HCT116 (cell line): ENCODE results near the gene PITPNM1. TPM values are rescaled to one million over a fixed set of nuclear protein-coding genes. Genes with fewer than 3 reads are reported as not detected.

Experiments used
- ATAC-seq: fragments of 200-7000 bp; cut with Tn5 transposase; 2 replicates; pipeline ENCODE4 v1.9.1; 2020; ENCODE audit warnings: mild to moderate bottlenecking, moderate library complexity
- BruUV-seq: library from RNA; stranded (reverse); fragments of 400-500 nt; replicated peaks from 2 replicates; lab custom pipeline; 2021; lab: Mats Ljungman, UMichigan
- CTCF ChIA-PET: fragments of 300-600 bp; sonication (Branson Sonifier 250); formaldehyde crosslinking; loops from one replicate; lab custom pipeline; 2021; ENCODE audit warnings: antibody characterized with exemption; lab: Charles Lee
- POLR2A ChIA-PET: fragments of 300-600, 350-600 bp; sonication (Branson Sonifier 250); formaldehyde crosslinking; loops from one replicate; lab custom pipeline; 2021; ENCODE audit warnings: antibody characterized with exemption; lab: Charles Lee
- RAD21 ChIA-PET, 2 experiments: fragments of 300-600 bp; sonication (Branson Sonifier 250); formaldehyde crosslinking; loops; one replicate each; lab custom pipeline; 2023; ENCODE audit warnings: low total read pairs in 2 of 2; ENCODE audit not compliant: uncharacterized antibody in 2 of 2, unreplicated experiment in 2 of 2, low non-redundant PET in 1 of 2; lab: Charles Lee
- DNase-seq: peaks from one replicate; pipeline ENCODE4 v3.0.0-alpha.2; 2010; ENCODE audit warnings: low read depth, low spot score
- H2AFZ ChIP-seq: fragments of 200-600 bp; shearing (Covaris generic), sonication (generic); 2 replicates; pipeline ENCODE4 v1.6.1; 2017; ENCODE audit warnings: low read depth, mixed run types, mixed read lengths, antibody characterized with exemption, low read length; ENCODE audit not compliant: poor library complexity, severe bottlenecking
- H3K27ac ChIP-seq: 2 replicates; pipeline ENCODE4 v1.5.1; 2012; ENCODE audit warnings: low read depth, low read length
- H3K27me3 ChIP-seq: fragments of 200-600 bp; sonication (generic); 2 replicates; pipeline ENCODE4 v1.6.1; 2016; ENCODE audit warnings: mixed run types, low read length, mixed read lengths; ENCODE audit not compliant: insufficient read depth
- H3K36me3 ChIP-seq, 2 experiments: fragments of 200-500 bp in 1 of 2; fragments of 200-600 bp in 1 of 2; sonication (Bioruptor generic) in 1 of 2; sonication (generic) in 1 of 2; 2 replicates each; pipeline versions ENCODE4 v1.5.1 to v1.6.1; 2014 to 2016; ENCODE audit warnings: low read length in 2 of 2, inconsistent platforms in 1 of 2, mixed read lengths in 1 of 2, mixed run types in 1 of 2; ENCODE audit not compliant: insufficient read depth in 2 of 2, control insufficient read depth in 1 of 2
- H3K4me1 ChIP-seq, 2 experiments: fragments of 200-600 bp in 1 of 2; sonication (generic) in 1 of 2; 2 replicates each; pipeline versions ENCODE4 v1.5.1 to v1.6.1; 2012 to 2017; ENCODE audit warnings: low read length in 2 of 2, inconsistent platforms in 1 of 2, mild to moderate bottlenecking in 1 of 2, mixed read lengths in 1 of 2, mixed run types in 1 of 2, moderate library complexity in 1 of 2; ENCODE audit not compliant: insufficient read depth in 2 of 2, control insufficient read depth in 1 of 2
- H3K4me2 ChIP-seq: fragments of 200-600 bp; sonication (generic); 2 replicates; pipeline ENCODE4 v1.6.1; 2017; ENCODE audit warnings: mixed run types, low read length, mixed read lengths
- H3K4me3 ChIP-seq, 2 experiments: fragments of 200-600 bp in 1 of 2; sonication (generic) in 1 of 2; replicated peaks in 1 of 2; 2 replicates each; pipeline ENCODE4 v1.5.1; 2011 to 2016; ENCODE audit warnings: low read length in 2 of 2, control low read depth in 1 of 2, low read depth in 1 of 2, mild to moderate bottlenecking in 1 of 2, mixed read lengths in 1 of 2, mixed run types in 1 of 2
- H3K79me2 ChIP-seq: fragments of 200-600 bp; sonication (generic); 2 replicates; pipeline ENCODE4 v1.6.1; 2017; ENCODE audit warnings: mild to moderate bottlenecking, mixed run types, low read length, moderate library complexity, mixed read lengths; ENCODE audit not compliant: insufficient read depth
- H3K9ac ChIP-seq: fragments of 200-600 bp; sonication (generic); 2 replicates; pipeline ENCODE4 v1.6.1; 2016; ENCODE audit warnings: low read length, mixed read lengths
- H3K9me2 ChIP-seq: fragments of 200-600 bp; sonication (generic), shearing (Covaris generic); 2 replicates; pipeline ENCODE4 v1.6.1; 2017; ENCODE audit warnings: mixed run types, mild to moderate bottlenecking, moderate library complexity; ENCODE audit not compliant: insufficient read depth
- H3K9me3 ChIP-seq, 2 experiments: fragments of 200-500 bp in 1 of 2; fragments of 200-600 bp in 1 of 2; sonication (Bioruptor generic) in 1 of 2; sonication (generic) in 1 of 2; 2 replicates each; pipeline ENCODE4 v1.6.1; 2014 to 2017; ENCODE audit warnings: low read length in 2 of 2, mixed read lengths in 2 of 2, inconsistent platforms in 1 of 2, low read depth in 1 of 2, mild to moderate bottlenecking in 1 of 2, mixed run types in 1 of 2, moderate library complexity in 1 of 2; ENCODE audit not compliant: control insufficient read depth in 1 of 2, insufficient read depth in 1 of 2
- H4K20me1 ChIP-seq: fragments of 200-600 bp; sonication (generic), shearing (Covaris generic); 2 replicates; pipeline ENCODE4 v1.6.1; 2017; ENCODE audit warnings: mixed run types, mild to moderate bottlenecking, moderate library complexity; ENCODE audit not compliant: insufficient read depth
- CBX3 ChIP-seq: IDR thresholded peaks from 2 replicates; pipeline ENCODE4 v1.6.1; 2012; ENCODE audit warnings: low read depth
- ELF1 ChIP-seq: IDR thresholded peaks from 2 replicates; pipeline ENCODE4 v1.6.1; 2012; ENCODE audit warnings: low read depth, borderline replicate concordance
- SIN3A ChIP-seq: IDR thresholded peaks from 2 replicates; pipeline ENCODE4 v1.6.1; 2012; ENCODE audit warnings: low read depth
- TCF7L2 ChIP-seq: IDR thresholded peaks from 2 replicates; pipeline ENCODE4 v1.7.0; 2011; ENCODE audit warnings: borderline replicate concordance, inconsistent platforms; ENCODE audit not compliant: insufficient read depth, insufficient read length; ENCODE audit errors: extremely low read depth
- intact Hi-C: fragments of 100-400 bp; cut with micrococcal nuclease; formaldehyde crosslinking; loops from 2 replicates; pipeline ENCODE4 v1.10.0; 2022
- total RNA-seq: library from RNA; stranded (reverse); gene quantifications from one replicate; pipeline ENCODE4 v1.2.1, GENCODE V29; 2021; ENCODE audit not compliant: unreplicated experiment

The PITPNM1 gene
- total RNA-seq, 1 experiment from 2014 or later: 79.5 TPM

DNA sequence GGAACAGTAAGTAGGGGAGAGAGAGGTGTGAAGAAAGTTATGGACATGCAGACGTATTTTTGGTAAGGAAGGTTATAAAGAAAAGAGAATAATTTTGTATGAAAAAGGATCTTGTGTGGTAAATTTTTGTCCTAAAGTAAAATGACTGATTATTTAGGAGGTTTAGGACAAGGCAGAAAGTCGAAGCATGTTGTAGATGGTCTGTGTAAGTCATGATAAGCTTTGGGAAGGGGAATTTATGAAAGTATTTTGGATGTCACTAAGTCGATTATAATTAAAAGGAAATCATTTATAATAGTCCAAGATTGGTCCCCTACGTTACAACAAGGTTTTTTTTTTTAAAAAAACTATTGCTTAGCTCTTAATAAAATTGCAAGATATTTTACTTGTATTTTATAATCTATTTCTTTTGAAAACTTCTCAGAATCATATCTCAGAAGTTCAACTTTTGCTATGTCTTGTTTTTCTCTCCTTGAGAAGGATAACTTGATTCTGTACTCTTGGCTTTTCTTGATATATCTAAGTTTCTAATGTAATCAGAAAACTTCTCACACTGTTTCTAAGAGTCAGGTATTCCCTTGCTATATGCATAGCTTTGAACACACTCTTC lies 29.0 kb upstream of the PITPNM1 start:
- no peaks in the 10 kb centered on the region for H3K36me3 ChIP-seq
- POLR2A ChIA-PET: no interaction called here
- peaks cover 13% of the 10 kb centered on the region in 2 experiments; a peak in 2 of 4 replicates for H3K9me3 ChIP-seq
- H3K4me1 ChIP-seq: no peaks in the 10 kb centered on the region
- CTCF ChIA-PET: no interaction called here
- RAD21 ChIA-PET: no interaction called here
- no TSS peak for BruUV-seq
- no peak for ATAC-seq
- intact Hi-C loops: no loop called here
- no peaks in the 10 kb centered on the region for H3K9me2 ChIP-seq
- no peaks in the 10 kb centered on the region for H3K27me3 ChIP-seq
- H3K27ac ChIP-seq: no peak overlapping the region
- H3K4me2 ChIP-seq: no peak overlapping the region
- no peak overlapping the region for H2AFZ ChIP-seq
- no peak overlapping the region for H3K4me3 ChIP-seq
- peak; percentile 79; the same call in 1 of the 2 replicates for TF ChIP-seq CBX3
- no peak for TF ChIP-seq SIN3A
- H4K20me1 ChIP-seq: no peaks in the 10 kb centered on the region
- H3K79me2 ChIP-seq: no peaks in the 10 kb centered on the region
- peak; percentile 21 for DNase-seq
- H3K9ac ChIP-seq: no peak overlapping the region

- no TSS peak for BruUV-seq
- Histone ChIP-seq H3K4me1 (peaks cover 0 to 4% of the 10 kb centered on the region in 2 experiments; a peak in 1 of 4 replicates), H3K9me2 (no peaks in the 10 kb centered on the region), H3K27me3 (no peaks in the 10 kb centered on the region), H3K9me3 (peaks cover 13% of the 10 kb centered on the region in 2 experiments; a peak in 2 of 4 replicates), H4K20me1 (no peaks in the 10 kb centered on the region), H2AFZ (no peak overlapping the region), H3K27ac (no peak overlapping the region), H3K4me3 (no peak overlapping the region), H3K4me2 (no peak overlapping the region), H3K79me2 (no peaks in the 10 kb centered on the region), H3K9ac (no peak overlapping the region), H3K36me3 (no peaks in the 10 kb centered on the region)
- ChIA-PET POLR2A (no interaction called here), RAD21 (no interaction called here), CTCF (no interaction called here)
- DNase-seq (no peak), ATAC-seq (no peak)
- intact Hi-C loops: no loop called here
- TF ChIP-seq ELF1 (no peak), TCF7L2 (no peak)
Observed at GRCh38 chr11:67532889-67533288, 27.7 kb upstream of the PITPNM1 start.
